Measurements from ENCODE around the gene HPSE.
A peak's percentile ranks its signal among the peaks of the same experiment; 100 is the strongest.
"Not testable (repeated sequence)": the region's sequence is repeated elsewhere in the genome, so short reads cannot be mapped to it uniquely, and the experiment has no call there.

Gene HPSE

DNA sequence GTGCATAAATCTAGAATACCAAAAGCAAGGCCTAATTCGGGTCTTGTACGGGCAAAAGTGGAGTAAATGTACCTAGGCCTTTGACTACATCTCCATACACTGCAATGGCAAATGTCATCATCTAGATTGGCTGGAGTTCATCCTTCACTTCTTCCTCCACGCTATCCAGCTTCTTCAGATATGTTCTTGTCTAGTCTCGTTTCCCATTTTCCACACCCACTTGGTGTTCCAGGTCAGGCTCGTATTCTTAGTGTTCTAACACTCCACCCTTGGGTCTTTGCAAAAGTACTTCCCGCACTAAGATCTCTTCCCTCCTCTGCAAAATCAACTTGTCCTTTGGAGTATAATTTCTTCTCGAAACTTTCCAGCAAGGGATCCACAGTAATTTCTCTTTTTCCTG is 51.5 kb downstream of the HPSE start:
- DNase-seq (ENCODE audit: low read depth): no peak

GRCh38 chr4:83282049-83282535 is 52.6 kb downstream of the HPSE start:
- peak; percentile 37 for DNase-seq (ENCODE audit: low read depth)

DNA sequence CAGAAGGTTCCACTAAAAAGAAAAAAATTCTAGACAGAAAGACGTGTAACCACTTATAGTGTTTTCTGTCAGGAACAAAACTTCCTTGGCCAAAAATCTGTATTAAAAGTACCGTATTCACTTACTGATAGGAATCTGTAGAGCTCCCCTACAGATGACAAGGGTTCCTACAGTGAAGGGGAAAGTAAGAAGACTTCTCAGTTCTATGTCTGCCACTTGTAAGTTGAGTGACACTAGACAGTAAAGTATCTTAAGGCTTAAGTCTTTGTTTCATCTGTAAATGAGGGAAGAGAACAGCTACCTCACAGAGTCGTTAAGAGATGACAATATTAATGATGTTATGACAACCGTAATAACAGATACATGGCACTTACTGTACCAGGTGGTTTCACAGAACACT is 53.3 kb downstream of the HPSE start:
- DNase-seq (ENCODE audit: low read depth): no peak

- no peak for DNase-seq (ENCODE audit: low read depth)
Observed at GRCh38 chr4:83276299-83277040, 58.2 kb downstream of the HPSE start.

DNA sequence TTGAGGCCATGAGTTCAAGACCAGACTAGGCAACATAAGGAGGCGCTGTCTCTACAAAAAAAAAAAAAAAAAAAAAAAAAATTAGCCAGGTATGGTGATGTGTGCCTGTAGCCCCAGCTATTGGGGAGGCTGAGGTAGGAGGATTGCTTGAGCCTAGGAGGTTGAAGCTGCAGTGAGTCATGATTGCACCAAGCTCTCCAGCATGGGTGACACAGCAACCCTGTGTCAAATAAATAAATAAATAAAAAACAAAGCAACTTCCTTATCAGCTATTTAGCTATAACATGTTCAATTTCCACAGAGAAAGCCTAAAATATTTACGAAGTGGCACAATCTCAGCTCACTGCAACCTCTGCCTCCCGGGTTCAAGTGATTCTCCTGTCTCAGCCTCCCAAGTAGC is 60.7 kb downstream of the HPSE start:
- not testable (repeated sequence) for DNase-seq (ENCODE audit: low read depth)

DNA sequence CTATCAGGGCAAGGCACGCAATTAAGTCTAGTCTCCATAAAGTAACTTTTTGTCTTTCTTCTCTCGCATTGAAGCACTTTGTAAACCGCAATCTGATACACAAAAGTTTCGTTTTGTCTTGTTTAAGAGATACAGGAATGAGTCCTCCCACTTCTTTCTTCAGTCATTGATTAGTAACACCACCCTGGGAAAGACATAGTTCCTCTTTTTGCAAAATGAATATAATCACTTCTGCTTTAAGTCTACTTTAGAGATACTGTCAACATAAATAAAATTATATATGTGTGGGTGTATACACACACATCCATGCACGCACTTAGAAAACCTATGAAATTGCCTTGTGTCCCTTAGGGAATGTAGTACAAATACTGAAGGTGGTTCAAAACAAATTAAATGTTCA is 61.7 kb downstream of the HPSE start:
- no peak for DNase-seq (ENCODE audit: low read depth)

DNA sequence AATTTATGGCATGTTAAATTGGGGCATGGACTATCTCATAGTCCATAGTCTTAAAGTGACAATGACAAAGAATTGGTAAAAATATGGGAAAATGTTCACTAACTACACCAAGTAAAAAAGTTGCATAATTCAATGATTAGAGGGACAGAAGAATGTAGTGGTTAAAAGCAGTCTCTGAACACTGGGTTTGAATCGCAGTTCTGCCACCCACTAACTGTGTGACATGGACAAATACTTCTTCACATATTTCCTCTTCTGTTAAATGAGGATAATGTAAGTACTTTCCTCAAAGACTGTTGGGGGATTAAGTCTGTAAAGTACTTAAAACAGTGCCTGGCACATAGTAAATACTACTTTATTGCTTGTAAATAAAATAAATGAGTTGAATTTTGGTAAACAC is 65.4 kb downstream of the HPSE start:
- DNase-seq (ENCODE audit: low read depth): no peak

DNA sequence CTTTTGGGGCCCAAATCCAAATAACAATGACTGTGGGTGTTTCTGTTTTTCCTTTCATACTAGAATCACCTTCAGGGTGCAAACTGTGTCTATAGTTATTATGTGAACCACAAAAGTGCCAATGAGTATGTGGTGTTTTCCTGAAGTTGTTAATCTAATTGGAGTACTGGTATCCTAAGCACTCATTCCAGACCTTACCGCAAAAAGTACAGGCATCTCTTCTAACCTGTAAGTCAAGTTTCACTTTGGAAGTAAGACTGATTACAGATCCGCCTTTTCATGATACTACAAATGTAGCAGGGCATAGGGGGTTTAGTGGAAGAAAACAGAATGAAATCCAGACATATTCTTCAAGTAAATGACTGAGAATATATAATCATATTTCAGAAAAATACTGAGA is 66.2 kb downstream of the HPSE start:
- DNase-seq (ENCODE audit: low read depth): no peak

- no peak for DNase-seq (ENCODE audit: low read depth)
Observed at GRCh38 chr4:83267830-83268475, 66.7 kb downstream of the HPSE start.

- DNase-seq (ENCODE audit: low read depth): no peak
Observed at GRCh38 chr4:83267121-83267829, 67.4 kb downstream of the HPSE start.

GRCh38 chr4:83266689-83267088 is 68.0 kb downstream of the HPSE start:
- no peak for DNase-seq (ENCODE audit: low read depth)

DNA sequence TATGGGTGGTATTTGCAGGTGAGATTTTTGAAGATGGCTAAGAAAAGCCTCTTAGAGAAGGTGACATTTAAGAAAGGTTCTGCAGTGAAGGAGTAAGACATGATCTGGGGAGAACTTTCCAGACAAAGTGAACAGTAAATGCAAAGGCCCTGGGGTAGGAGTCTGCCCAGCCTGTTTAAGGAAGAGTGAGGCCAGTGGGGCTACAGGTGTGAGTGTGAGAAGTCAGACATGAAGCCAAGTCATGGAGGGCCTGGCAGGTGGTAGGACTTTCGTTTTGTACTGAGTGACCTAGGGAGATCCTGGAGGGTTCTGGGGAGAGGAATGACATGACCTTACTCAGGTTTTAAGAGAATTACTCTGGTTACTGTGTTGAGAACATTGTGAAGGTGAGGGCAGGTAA is 71.5 kb downstream of the HPSE start:
- no peak for DNase-seq (ENCODE audit: low read depth)

GRCh38 chr4:83262682-83263081 is 72.0 kb downstream of the HPSE start:
- DNase-seq (ENCODE audit: low read depth): no peak

GRCh38 chr4:83261307-83261706 is 73.3 kb downstream of the HPSE start:
- no peak for DNase-seq (ENCODE audit: low read depth)

DNA sequence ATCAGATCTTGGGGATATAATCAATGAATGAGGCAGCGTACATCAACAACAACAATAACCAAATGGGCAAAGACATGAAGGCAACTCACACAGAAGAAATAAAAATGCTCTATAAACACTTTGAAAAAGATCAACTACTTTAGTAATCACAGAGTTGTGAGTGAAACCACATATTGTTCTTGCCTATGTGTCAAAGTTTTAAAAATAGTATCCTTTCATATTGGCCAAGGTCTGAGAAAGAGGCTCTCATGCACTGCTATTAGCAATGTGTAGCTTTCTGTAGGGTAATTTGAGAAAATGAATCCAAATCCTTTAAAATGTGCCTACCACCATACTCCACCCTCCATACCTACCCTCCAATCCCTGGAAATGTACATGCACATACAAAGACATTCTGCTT is 75.1 kb downstream of the HPSE start:
- DNase-seq (ENCODE audit: low read depth): no peak

- no peak for DNase-seq (ENCODE audit: low read depth)
Observed at GRCh38 chr4:83258461-83258860, 76.2 kb downstream of the HPSE start.

DNA sequence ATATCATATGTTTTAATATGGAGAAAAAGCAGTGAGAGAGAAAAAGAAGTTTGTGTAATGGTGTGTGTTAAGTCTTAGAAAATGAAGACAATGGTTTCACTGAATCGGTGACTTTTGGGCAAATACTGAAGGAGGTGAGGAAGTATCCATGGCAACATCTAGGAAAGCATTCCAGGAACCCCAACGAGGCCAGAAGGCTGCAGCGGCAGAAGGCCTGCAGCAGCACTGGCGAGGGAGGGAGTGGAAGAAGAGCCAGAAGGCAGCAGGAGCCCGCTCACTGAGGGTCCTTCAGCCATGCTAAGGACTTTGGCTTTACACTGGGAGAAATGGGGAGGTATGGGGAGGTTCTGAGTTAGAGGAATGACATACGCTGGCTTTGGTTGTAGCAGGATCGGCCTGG is 76.8 kb downstream of the HPSE start:
- no peak for DNase-seq (ENCODE audit: low read depth)

- DNase-seq (ENCODE audit: low read depth): no peak
Observed at GRCh38 chr4:83255584-83255983, 79.1 kb downstream of the HPSE start.

DNA sequence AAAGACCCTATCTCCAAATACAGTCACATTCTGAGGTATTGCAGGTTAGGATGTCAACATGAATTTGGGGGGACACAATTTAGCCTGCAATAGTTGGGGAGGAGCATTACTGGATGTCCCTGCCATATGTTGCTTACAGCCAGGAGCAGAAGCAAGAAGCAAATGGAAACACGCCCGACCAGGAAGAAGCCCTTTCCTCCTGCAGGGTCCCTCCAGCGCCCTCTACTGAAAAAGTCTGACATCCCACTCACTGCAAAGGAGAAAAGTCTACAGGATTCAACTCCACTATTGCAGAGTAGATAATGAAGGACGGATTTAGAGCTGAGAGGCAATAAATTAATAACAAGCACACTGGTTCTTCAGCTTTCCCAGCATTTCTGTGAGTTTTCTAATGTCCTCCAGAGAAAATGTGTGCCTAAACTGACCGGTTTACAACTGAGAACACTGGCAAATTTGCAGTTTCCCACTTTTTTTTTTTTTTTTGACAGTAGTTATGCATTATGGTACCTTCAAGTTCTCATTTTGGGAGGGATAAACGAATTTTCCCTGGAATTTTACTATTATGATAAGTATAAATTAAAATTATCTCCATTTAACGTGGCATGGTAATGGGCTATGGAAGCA is 81.8 kb downstream of the HPSE start:
- peak; percentile 64 for DNase-seq (ENCODE audit: low read depth)

- no peak for DNase-seq (ENCODE audit: low read depth)
Observed at GRCh38 chr4:83251447-83251830, 83.2 kb downstream of the HPSE start.

- DNase-seq (ENCODE audit: low read depth): no peak
Observed at GRCh38 chr4:83250687-83251446, 83.8 kb downstream of the HPSE start.

GRCh38 chr4:83248486-83248885 is 86.2 kb downstream of the HPSE start:
- no peak for DNase-seq (ENCODE audit: low read depth)
